ENCODE data around the gene PRKCB.

GRCh38 chr16:24216961-24217360 lies 381.2 kb downstream of the PRKCB start:
- no peak for TF ChIP-seq HOXA7 (CRISPR knock-in tag; IDR thresholded peaks at IDR 0.05; ENCODE audit: borderline replicate concordance)
- TF ChIP-seq CTCF (tag by site-specific recombination; IDR thresholded peaks at IDR 0.05), result no peak
- TF ChIP-seq YY1 (tag by site-specific recombination; IDR thresholded peaks at IDR 0.05), result no peak
- no peak for TF ChIP-seq PATZ1 (tag by site-specific recombination; IDR thresholded peaks at IDR 0.05)

Measured in HEK293 (cell line).